H1 (cell line): ENCODE measurements around the gene CTIF. TPM values are rescaled to one million over a fixed set of nuclear protein-coding genes. Genes with fewer than 3 reads are reported as not detected.

ENCODE experiments used
- CTCF ChIA-PET: fragments of 300-600 bp; sonication (Branson Sonifier 250); formaldehyde crosslinking; loops from one replicate; lab custom pipeline; 2021; ENCODE audit not compliant: partially characterized antibody; lab: Charles Lee
- POLR2A ChIA-PET: fragments of 300-600 bp; sonication (Branson Sonifier 250); formaldehyde crosslinking; loops from one replicate; lab custom pipeline; 2021; ENCODE audit warnings: inconsistent platforms; ENCODE audit not compliant: partially characterized antibody; lab: Charles Lee
- DNase-seq, 2 experiments: peaks; one replicate each; pipeline versions ENCODE4 v3.0.0 to v3.0.0-alpha.2; 2010 to 2022; ENCODE audit warnings: low spot score in 2 of 2, low read depth in 1 of 2, mixed read lengths in 1 of 2
- FAIRE-seq: peaks from 2 replicates; lab custom pipeline; 2011; peaks lifted over from hg19 to GRCh38; lab: Jason Lieb, UNC
- H2AFZ ChIP-seq: 2 replicates; pipeline ENCODE4 v1.8.1; 2012; ENCODE audit warnings: low read length, inconsistent platforms
- H2AK5ac ChIP-seq: 2 replicates; pipeline ENCODE4 v1.6.1; 2013; ENCODE audit warnings: low read depth, low read length
- H2BK120ac ChIP-seq: replicated peaks from 2 replicates; pipeline ENCODE3; 2013; ENCODE audit warnings: low read depth, low read length, inconsistent platforms
- H2BK12ac ChIP-seq: 2 replicates; pipeline ENCODE4 v1.6.1; 2013; ENCODE audit warnings: low read depth, low read length
- H2BK15ac ChIP-seq: 2 replicates; pipeline ENCODE4 v1.6.1; 2013; ENCODE audit warnings: low read length
- H2BK20ac ChIP-seq: 2 replicates; pipeline ENCODE4 v1.6.1; 2013; ENCODE audit warnings: low read length
- H2BK5ac ChIP-seq: 2 replicates; pipeline ENCODE4 v1.6.1; 2013; ENCODE audit warnings: low read depth, low read length
- H3K14ac ChIP-seq: 2 replicates; pipeline ENCODE4 v1.6.1; 2013; ENCODE audit warnings: inconsistent platforms; ENCODE audit not compliant: insufficient read length
- H3K18ac ChIP-seq: 2 replicates; pipeline ENCODE4 v1.6.1; 2013; ENCODE audit warnings: low read length; ENCODE audit errors: extremely low read depth
- H3K23ac ChIP-seq: 2 replicates; pipeline ENCODE4 v1.6.1; 2013; ENCODE audit warnings: inconsistent platforms; ENCODE audit not compliant: insufficient read length
- H3K23me2 ChIP-seq: 2 replicates; pipeline ENCODE4 v1.6.1; 2013; ENCODE audit warnings: low read depth, low read length
- H3K27ac ChIP-seq: 2 replicates; pipeline ENCODE4 v1.6.1; 2011; ENCODE audit warnings: low read depth, low read length, inconsistent platforms
- H3K27me3 ChIP-seq, 4 experiments: replicated peaks in 1 of 4; 1 replicate in 1 of 4; 2 replicates in 3 of 4; pipeline versions ENCODE4 v1.6.1 to v1.8.1; 2011 to 2013; ENCODE audit warnings: low read length in 3 of 4, mild to moderate bottlenecking in 3 of 4, inconsistent platforms in 2 of 4, mixed read lengths in 2 of 4, moderate library complexity in 1 of 4; ENCODE audit not compliant: control insufficient read depth in 3 of 4, insufficient read depth in 3 of 4; ENCODE audit errors: extremely low read depth in 1 of 4
- H3K36me3 ChIP-seq, 4 experiments: 2 replicates each; pipeline versions ENCODE4 v1.6.1 to v1.8.1; 2011 to 2013; ENCODE audit warnings: mild to moderate bottlenecking in 4 of 4, low read length in 3 of 4, moderate library complexity in 2 of 4, control low read depth in 1 of 4, inconsistent platforms in 1 of 4; ENCODE audit not compliant: insufficient read depth in 4 of 4, control insufficient read depth in 2 of 4
- H3K4ac ChIP-seq: replicated peaks from 2 replicates; pipeline ENCODE3; 2013; ENCODE audit warnings: low read length, low read depth, mixed read lengths, inconsistent platforms; ENCODE audit not compliant: insufficient read length
- H3K4me1 ChIP-seq, 4 experiments: replicated peaks in 1 of 4; 1 replicate in 1 of 4; 2 replicates in 3 of 4; pipeline versions ENCODE4 v1.6.1 to v1.8.1; 2011 to 2013; ENCODE audit warnings: low read length in 3 of 4, inconsistent platforms in 2 of 4, mixed read lengths in 1 of 4; ENCODE audit not compliant: insufficient read depth in 4 of 4, control insufficient read depth in 3 of 4
- H3K4me2 ChIP-seq, 2 experiments: 2 replicates each; pipeline versions ENCODE4 v1.6.1 to v1.8.1; 2011 to 2013; ENCODE audit warnings: low read depth in 2 of 2, low read length in 2 of 2, control low read depth in 1 of 2, inconsistent platforms in 1 of 2, mild to moderate bottlenecking in 1 of 2; ENCODE audit not compliant: insufficient read depth in 1 of 2
- H3K4me3 ChIP-seq, 4 experiments: fragments of 200-600, 300-600 bp in 1 of 4; sonication (generic), shearing (Covaris generic), sonication (Bioruptor Twin) in 1 of 4; 2 replicates each; pipeline versions ENCODE4 v1.5.1 to v1.8.1; 2011 to 2016; ENCODE audit warnings: low read length in 4 of 4, low read depth in 3 of 4, control low read depth in 2 of 4, inconsistent platforms in 2 of 4, mild to moderate bottlenecking in 2 of 4, mixed read lengths in 1 of 4, moderate library complexity in 1 of 4; ENCODE audit not compliant: insufficient read depth in 2 of 4; ENCODE audit errors: extremely low read depth in 1 of 4
- H3K56ac ChIP-seq: replicated peaks from 2 replicates; pipeline ENCODE3; 2013; ENCODE audit warnings: low read depth, mild to moderate bottlenecking, mixed read lengths, low read length, inconsistent platforms; ENCODE audit not compliant: insufficient read length
- H3K79me1 ChIP-seq: 2 replicates; pipeline ENCODE4 v1.6.1; 2013; ENCODE audit warnings: low read depth, low read length, control low read depth
- H3K79me2 ChIP-seq, 2 experiments: 2 replicates each; pipeline versions ENCODE4 v1.6.1 to v1.8.1; 2012 to 2013; ENCODE audit warnings: low read length in 2 of 2, mild to moderate bottlenecking in 2 of 2, inconsistent platforms in 1 of 2; ENCODE audit not compliant: insufficient read depth in 2 of 2, control insufficient read depth in 1 of 2
- H3K9ac ChIP-seq, 4 experiments: replicated peaks in 1 of 4; 1 replicate in 1 of 4; 2 replicates in 3 of 4; pipeline versions ENCODE4 v1.6.1 to v1.8.1; 2011 to 2013; ENCODE audit warnings: low read depth in 3 of 4, low read length in 3 of 4, control low read depth in 2 of 4, mild to moderate bottlenecking in 2 of 4, moderate library complexity in 2 of 4, inconsistent platforms in 1 of 4; ENCODE audit errors: extremely low read depth in 1 of 4
- H3K9me3 ChIP-seq, 2 experiments: 2 replicates each; pipeline versions ENCODE4 v1.6.1 to v1.8.1; 2012 to 2013; ENCODE audit warnings: mild to moderate bottlenecking in 2 of 2, moderate library complexity in 2 of 2, control low read depth in 1 of 2, inconsistent platforms in 1 of 2, low read depth in 1 of 2, low read length in 1 of 2, mixed read lengths in 1 of 2; ENCODE audit not compliant: insufficient read depth in 2 of 2
- H4K20me1 ChIP-seq, 2 experiments: replicated peaks in 1 of 2; 2 replicates each; pipeline versions ENCODE3 to v1.8.1; 2011 to 2013; ENCODE audit warnings: inconsistent platforms in 2 of 2, low read length in 2 of 2, mild to moderate bottlenecking in 1 of 2; ENCODE audit not compliant: insufficient read depth in 2 of 2, control insufficient read depth in 1 of 2
- H4K5ac ChIP-seq: 2 replicates; pipeline ENCODE4 v1.6.1; 2013; ENCODE audit warnings: low read length, low read depth, mixed read lengths, inconsistent platforms; ENCODE audit not compliant: insufficient read length
- H4K8ac ChIP-seq: 2 replicates; pipeline ENCODE4 v1.8.0; 2013; ENCODE audit warnings: mild to moderate bottlenecking, moderate library complexity, low read length, inconsistent platforms; ENCODE audit not compliant: insufficient read depth; ENCODE audit errors: extremely low read depth
- H4K91ac ChIP-seq: replicated peaks from 2 replicates; pipeline ENCODE3; 2013; ENCODE audit warnings: low read length, mixed read lengths, inconsistent platforms; ENCODE audit not compliant: insufficient read length
- BCL11A ChIP-seq, 2 experiments: IDR thresholded peaks; one replicate each; pipeline ENCODE4 v1.6.1; 2011; ENCODE audit warnings: low read depth in 2 of 2, low read length in 2 of 2, mild to moderate bottlenecking in 2 of 2
- CHD2 ChIP-seq: IDR thresholded peaks from 2 replicates; pipeline ENCODE4 v1.6.1; 2012; ENCODE audit warnings: low read length, improper control_type of control experiment
- CREB1 ChIP-seq: IDR thresholded peaks from 2 replicates; pipeline ENCODE4 v1.6.1; 2012; ENCODE audit warnings: inconsistent platforms
- EP300 ChIP-seq, 2 experiments: IDR thresholded peaks; 1 replicate in 1 of 2; 2 replicates in 1 of 2; pipeline ENCODE4 v1.6.1; 2011 to 2012; ENCODE audit warnings: low read depth in 2 of 2, low read length in 2 of 2, mild to moderate bottlenecking in 2 of 2, borderline replicate concordance in 1 of 2, inconsistent platforms in 1 of 2, moderate library complexity in 1 of 2
- EZH2 ChIP-seq: fragments of 200-600 bp; sonication (generic); IDR thresholded peaks from 2 replicates; pipeline ENCODE4 v1.7.1; 2012; ENCODE audit warnings: low read depth, mild to moderate bottlenecking, moderate library complexity, low read length, inconsistent platforms; ENCODE audit not compliant: severe bottlenecking
- RAD21 ChIP-seq, 2 experiments: IDR thresholded peaks in 1 of 2; conservative IDR thresholded peaks in 1 of 2; 2 replicates each; pipeline ENCODE4 v1.6.1; 2011; ENCODE audit warnings: low read depth in 2 of 2, low read length in 2 of 2, improper control_type of control experiment in 1 of 2, inconsistent platforms in 1 of 2, mild to moderate bottlenecking in 1 of 2, moderate library complexity in 1 of 2
- RBBP5 ChIP-seq: IDR thresholded peaks from 2 replicates; pipeline ENCODE4 v1.7.1; 2012; ENCODE audit warnings: low read depth, mild to moderate bottlenecking, inconsistent platforms, low read length, moderate library complexity, borderline replicate concordance
- SP1 ChIP-seq: IDR thresholded peaks from 2 replicates; pipeline ENCODE4 v1.6.1; 2011; ENCODE audit warnings: low read depth, low read length
- TEAD4 ChIP-seq: IDR thresholded peaks from 2 replicates; pipeline ENCODE4 v1.6.1; 2012; ENCODE audit warnings: low read depth, low read length, inconsistent platforms, mixed read lengths
- WGBS, 2 experiments: shearing (Covaris generic) in 1 of 2; methylation state at CpG; one replicate each; pipeline versions ENCODE4 v1.1.6 to v1.1.7; 2013 to 2015; ENCODE audit warnings: low lambda C conversion rate in 2 of 2, mixed read lengths in 2 of 2, inconsistent platforms in 1 of 2, low coverage in 1 of 2, missing lambda C conversion rate in 1 of 2; ENCODE audit not compliant: insufficient replicate concordance in 2 of 2, insufficient coverage in 1 of 2, insufficient read length in 1 of 2; ENCODE audit errors: extremely low coverage in 1 of 2, missing lambda C conversion rate in 1 of 2; 5-methylcytosine and 5-hydroxymethylcytosine counted together
- polyA plus RNA-seq, 7 experiments: library from polyadenylated mRNA; depleted of rRNA in 3 of 7; stranded (reverse) in 5 of 7; unstranded in 2 of 7; fragments of >200 nt in 5 of 7; fragments of 200-250 nt in 2 of 7; gene quantifications; 1 replicate in 5 of 7; 2 replicates in 1 of 7; 4 replicates in 1 of 7; pipeline versions ENCODE4 v1.2.1 to v1.2.3, GENCODE V29; 2011 to 2013; ENCODE audit warnings: missing spikeins in 2 of 7, mixed read lengths in 2 of 7
- total RNA-seq: library from RNA; stranded (reverse); fragmentation: NEBNext Ultra II Directional; extraction: Animal tissue kit (Norgen Biotek cat#: 25700); gene quantifications from 2 replicates; pipeline ENCODE4 v1.2.1, GENCODE V29; 2021
- TF ChIP-seq, protein P1 (sequence below): IDR thresholded peaks from 2 replicates; pipeline ENCODE4 v1.6.1; 2012; ENCODE audit warnings: inconsistent platforms

Gene CTIF
- total and polyA plus RNA-seq, 2 of the 8 experiments (the other 6 are each of a cell fraction or from before 2014, with no cell fraction given): 9.0 to 17.8 TPM

DNA sequence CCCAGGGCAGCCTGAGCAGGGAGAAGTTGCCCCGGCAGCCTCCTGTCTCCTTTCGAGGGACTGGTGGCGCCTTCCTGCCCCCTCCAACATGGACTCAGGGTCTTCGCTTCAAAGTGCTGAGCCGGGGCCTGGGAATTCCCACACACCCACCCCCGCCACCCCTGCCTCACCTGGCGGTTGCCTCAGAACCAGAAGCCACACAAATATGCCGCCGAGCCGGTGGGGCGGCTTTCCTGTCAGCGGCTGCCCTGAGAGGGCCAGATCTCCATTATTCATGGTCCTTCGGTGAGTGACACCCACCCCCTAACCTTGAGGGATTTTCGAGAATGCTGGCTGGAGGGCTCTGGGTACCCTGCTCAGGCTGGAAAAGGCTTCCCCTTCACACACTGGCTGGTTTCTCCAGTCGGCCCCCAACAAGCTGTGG lies 340.2 kb downstream of the CTIF start:
- no peak overlapping the region for H4K91ac ChIP-seq
- TF ChIP-seq SP1 (peak; percentile 80), EP300 (IDR thresholded peaks at IDR 0.05; ENCODE audit: borderline replicate concordance in 1 of 2, low read depth in 2 of 2, low read length in 2 of 2) (0 out of 3 replicates have a peak, but pooled peaks of 1 of the 2 experiments have one; percentile 31), EZH2 (no peak), RBBP5 (peak; percentile 79; the same call in 1 of the 2 replicates), RAD21 (IDR thresholded peaks at IDR 0.05 in 1 of 2, conservative IDR thresholded peaks at IDR 0.05 in 1 of 2; ENCODE audit: low read depth in 2 of 2, low read length in 2 of 2) (0 out of 4 replicates have a peak, but pooled peaks of 1 of the 2 experiments have one; percentile 1), BCL11A (IDR thresholded peaks at IDR 0.05; ENCODE audit: low read depth in 2 of 2, low read length in 2 of 2) (no peak), CREB1 (no peak), TEAD4 (0 out of 2 replicates have a peak, but pooled peaks have one; percentile 44), CHD2 (peak; percentile 42; the same call in 1 of the 2 replicates)
- TF ChIP-seq, protein P1, sequence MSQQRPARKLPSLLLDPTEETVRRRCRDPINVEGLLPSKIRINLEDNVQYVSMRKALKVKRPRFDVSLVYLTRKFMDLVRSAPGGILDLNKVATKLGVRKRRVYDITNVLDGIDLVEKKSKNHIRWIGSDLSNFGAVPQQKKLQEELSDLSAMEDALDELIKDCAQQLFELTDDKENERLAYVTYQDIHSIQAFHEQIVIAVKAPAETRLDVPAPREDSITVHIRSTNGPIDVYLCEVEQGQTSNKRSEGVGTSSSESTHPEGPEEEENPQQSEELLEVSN: no peak
- ChIA-PET POLR2A (no interaction called here), CTCF (interaction anchor here (0.9 to 2.2 kb wide), 4 partner anchors 13 to 105 kb away, joined by 4 to 6 read pairs (median 5); no protein-coding TSS in a partner anchor)
- H2AK5ac ChIP-seq: no peak overlapping the region
- peaks cover 0 to 13% (median 10%) of the 10 kb centered on the region in 4 experiments; a peak in 6 of 7 replicates for H3K4me1 ChIP-seq
- no peak overlapping the region for H2BK15ac ChIP-seq
- no peak overlapping the region for H4K5ac ChIP-seq
- 0 out of 2 replicates have a peak overlapping the region, but pooled peaks have one; percentile 11 for H2AFZ ChIP-seq
- H4K8ac ChIP-seq: no peak overlapping the region
- H3K23me2 ChIP-seq: no peaks in the 10 kb centered on the region
- no peak overlapping the region for H3K14ac ChIP-seq
- H3K9ac ChIP-seq: no peak overlapping the region
- no peaks in the 10 kb centered on the region for H3K36me3 ChIP-seq
- WGBS, 2 experiments: 52% methylated on average over 15 of the region's 15 CpGs; no CpG with 5 or more reads in 1 of the 2 experiments
- H3K4me2 ChIP-seq: peak overlapping the region; percentile 18 to 38; a peak in 3 of 4 replicates
- no peak for FAIRE-seq
- peak overlapping the region; percentile 78; the same call in 1 of the 2 replicates for H2BK5ac ChIP-seq
- H3K79me1 ChIP-seq: no peaks in the 10 kb centered on the region
- 0 out of 7 replicates have a peak, but pooled peaks cover 0 to 4% (median 0%) of the 10 kb centered on the region in 4 experiments for H3K27me3 ChIP-seq
- H4K20me1 ChIP-seq: no peaks in the 10 kb centered on the region
- H2BK12ac ChIP-seq: no peak overlapping the region
- no peaks in the 10 kb centered on the region for H3K79me2 ChIP-seq
- no peak overlapping the region; the same call in 1 of the 2 replicates for H3K18ac ChIP-seq
- no peak overlapping the region for H3K27ac ChIP-seq
- DNase-seq: peak in 1 of 2 experiments; percentile 63
- no peaks in the 10 kb centered on the region for H3K9me3 ChIP-seq
- no peak overlapping the region for H3K4ac ChIP-seq
- no peak overlapping the region for H3K23ac ChIP-seq
- peak overlapping the region; percentile 90; the same call in 1 of the 2 replicates for H2BK20ac ChIP-seq
- no peak overlapping the region for H3K56ac ChIP-seq
- H2BK120ac ChIP-seq: no peak overlapping the region
- H3K4me3 ChIP-seq: no peak overlapping the region; a peak in 1 of 8 replicates
